HL-60/S4 (cell line): Measurements from ENCODE around the gene RNF10.
"Not testable (repeated sequence)": the region's sequence is repeated elsewhere in the genome, so short reads cannot be mapped to it uniquely, and the experiment has no call there.

ENCODE experiments used
- in situ Hi-C: fragments of 300-500 bp; cut with MboI; formaldehyde crosslinking; loops from 2 replicates; pipeline ENCODE4 v1.14.3; 2022; ENCODE audit warnings: low sequenced_read_pairs

The RNF10 gene

DNA sequence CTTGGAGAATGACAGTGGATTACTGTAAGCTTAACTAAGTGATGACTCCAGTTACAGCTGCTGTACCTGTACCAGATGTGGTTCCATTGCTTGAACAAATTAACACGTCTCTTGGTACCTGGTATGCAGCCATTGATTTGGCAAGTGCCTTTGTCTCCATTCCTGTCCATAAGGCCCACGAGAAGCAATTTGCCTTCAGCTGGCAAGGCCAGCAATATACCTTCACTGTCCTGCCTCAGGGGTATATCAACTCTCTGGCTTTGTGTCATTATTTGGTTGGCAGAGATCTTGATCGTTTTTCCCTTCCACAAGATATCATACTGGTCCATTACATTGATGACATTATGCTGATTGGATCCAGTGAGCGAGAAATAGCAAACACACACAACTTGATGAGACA lies 76.4 kb downstream of the RNF10 start:
- in situ Hi-C loops: no loop called here

DNA sequence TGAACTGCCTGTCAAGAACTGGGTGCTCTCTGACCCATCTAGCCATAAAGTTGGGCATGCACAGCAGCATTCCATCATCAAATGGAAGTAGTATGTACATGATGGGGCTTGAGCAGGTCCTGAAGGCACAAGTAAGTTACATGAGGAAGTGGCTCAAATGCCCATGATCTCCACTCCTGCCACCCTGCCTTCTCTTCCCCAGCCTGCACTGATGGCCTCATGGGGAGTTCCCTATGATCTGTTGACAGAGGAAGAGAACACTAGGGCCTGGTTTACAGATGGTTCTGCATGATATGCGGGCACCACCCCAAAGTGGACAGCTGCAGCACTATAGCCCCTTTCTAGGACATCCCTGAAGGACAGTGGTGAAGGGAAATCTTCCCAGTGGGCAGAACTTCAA lies 77.4 kb downstream of the RNF10 start:
- in situ Hi-C loops: not testable (repeated sequence)

DNA sequence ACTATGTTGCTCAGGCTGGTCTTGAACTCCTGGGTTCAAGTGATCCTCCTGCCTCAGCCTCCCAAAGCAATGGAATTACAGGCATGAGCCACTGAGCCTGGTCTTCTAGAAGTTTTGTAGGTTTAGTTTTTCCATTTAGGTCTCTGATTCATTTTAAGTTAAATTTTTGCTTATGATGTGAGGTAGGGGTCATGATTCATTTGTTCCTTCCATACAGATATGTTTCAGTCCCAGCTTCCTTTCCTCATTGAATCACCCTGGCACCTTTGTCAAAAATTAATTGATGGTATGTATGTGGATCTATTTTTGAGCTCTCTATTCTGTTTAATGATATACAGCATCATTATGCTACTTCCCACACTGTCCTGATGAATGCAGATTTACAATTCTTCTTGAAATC lies 80.7 kb downstream of the RNF10 start:
- in situ Hi-C loops: no loop called here

GRCh38 chr12:120617193-120617592 lies 83.0 kb downstream of the RNF10 start:
- in situ Hi-C loops: not testable (repeated sequence)

DNA sequence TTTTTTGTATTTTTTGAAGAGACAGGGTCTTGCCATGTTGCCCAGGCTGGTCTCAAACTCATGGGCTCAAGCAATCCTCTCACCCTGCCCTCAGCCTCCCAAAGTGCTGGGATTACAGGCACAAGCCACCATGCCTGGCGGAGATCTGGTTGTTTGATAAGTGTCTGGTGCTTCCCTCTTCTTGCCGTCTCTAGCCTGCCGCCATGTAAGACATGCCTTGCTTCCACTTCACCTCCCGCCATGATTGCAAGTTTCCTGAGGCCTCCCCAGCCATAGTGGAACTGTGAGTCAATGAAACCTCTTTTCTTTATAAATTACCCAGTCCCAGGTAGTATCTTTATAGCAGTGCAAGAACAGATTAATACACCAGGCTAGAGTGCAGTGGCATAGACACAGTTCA lies 83.6 kb downstream of the RNF10 start:
- in situ Hi-C loops: not testable (repeated sequence)

GRCh38 chr12:120618954-120619615 lies 84.9 kb downstream of the RNF10 start:
- in situ Hi-C loops: no loop called here

DNA sequence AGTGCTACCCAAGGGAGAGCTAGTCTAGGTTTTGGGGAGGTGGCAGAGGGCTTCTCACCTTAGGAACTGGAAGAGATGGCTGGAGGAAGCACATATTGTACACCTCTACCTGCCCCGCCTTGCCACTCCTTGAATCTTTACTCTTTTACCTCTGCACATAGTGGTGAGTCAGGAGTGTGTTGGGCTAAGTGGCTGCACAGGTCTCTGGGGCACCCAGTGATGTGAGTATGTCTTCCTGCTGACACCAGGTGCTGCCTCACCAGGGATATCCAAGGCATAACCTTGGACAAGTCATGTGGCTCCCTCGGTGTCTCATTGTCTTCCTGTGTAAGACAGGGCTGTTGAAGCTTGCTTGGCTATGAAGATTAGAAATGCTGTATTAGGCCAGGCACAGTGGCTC lies 86.5 kb downstream of the RNF10 start:
- in situ Hi-C loops: no loop called here

DNA sequence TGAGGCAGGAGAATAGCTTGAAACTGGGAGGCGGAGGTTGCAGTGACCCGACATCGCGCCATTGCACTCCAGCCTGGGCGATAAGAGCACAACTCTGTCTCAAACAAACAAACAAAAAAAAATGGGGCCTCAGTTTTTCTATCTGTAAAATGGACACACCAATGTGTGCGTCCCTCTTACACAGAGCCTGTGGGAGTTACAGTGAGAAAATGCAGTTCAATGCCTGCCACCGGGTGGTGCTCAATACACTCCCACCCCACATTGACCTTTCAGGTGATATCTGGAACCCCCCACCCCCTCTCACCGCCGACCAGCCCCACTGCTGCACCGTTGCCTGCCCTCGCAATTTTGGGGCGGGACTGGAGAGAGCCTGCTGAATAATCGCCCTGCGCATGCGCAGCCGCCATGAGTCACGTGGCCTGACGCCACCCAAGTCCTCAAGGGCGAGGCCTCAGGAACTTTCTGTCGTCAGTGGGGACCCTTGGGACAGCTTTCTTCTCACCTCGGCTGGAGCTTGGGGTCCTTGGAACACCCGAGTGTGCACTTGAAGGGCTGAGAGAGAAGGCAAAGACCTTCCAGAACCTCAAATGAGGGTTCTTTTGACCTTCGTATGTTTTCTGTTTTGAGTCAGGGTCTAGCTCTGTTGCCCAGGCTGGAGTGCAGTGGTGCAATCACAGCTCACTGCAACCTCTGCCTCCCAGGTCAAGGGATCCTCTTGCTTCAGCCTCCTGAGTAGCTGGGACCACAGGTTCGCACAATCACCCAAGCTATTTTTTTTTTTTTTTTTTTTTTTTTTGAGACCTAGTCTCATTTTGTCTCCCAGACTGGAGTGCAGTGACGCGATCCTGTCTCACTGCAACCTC lies 91.6 kb downstream of the RNF10 start:
- in situ Hi-C loops: no loop called here
